Measurements from ENCODE around the gene APOL4.

The APOL4 gene

GRCh38 chr22:36143956-36144355, 57.7 kb downstream of the APOL4 start:
- no peak for TF ChIP-seq ZFX (IDR thresholded peaks at IDR 0.05; ENCODE audit: borderline replicate concordance)
- TF ChIP-seq CTCF (IDR thresholded peaks at IDR 0.05) = no peak
- H3K27ac ChIP-seq = no peak overlapping the region

- no peak overlapping the region for H3K27ac ChIP-seq
- no peak for TF ChIP-seq ZFX (IDR thresholded peaks at IDR 0.05; ENCODE audit: borderline replicate concordance)
- no peak for TF ChIP-seq CTCF (IDR thresholded peaks at IDR 0.05)
Observed at GRCh38 chr22:36143066-36143815, 58.4 kb downstream of the APOL4 start.

- TF ChIP-seq ZFX (IDR thresholded peaks at IDR 0.05; ENCODE audit: borderline replicate concordance) (no peak), CTCF (IDR thresholded peaks at IDR 0.05) (no peak)
- no peak overlapping the region for H3K27ac ChIP-seq
Observed at GRCh38 chr22:36141481-36141880, 60.1 kb downstream of the APOL4 start.

Data from 22Rv1 (cell line).